Measurements from ENCODE around the gene DGLUCY. TPM values are rescaled to one million over a fixed set of nuclear protein-coding genes. Genes with fewer than 3 reads are reported as not detected.

DGLUCY gene
- total RNA-seq, 4 donors from 2014 or later: 47.1 to 145 (median 102) TPM

DNA sequence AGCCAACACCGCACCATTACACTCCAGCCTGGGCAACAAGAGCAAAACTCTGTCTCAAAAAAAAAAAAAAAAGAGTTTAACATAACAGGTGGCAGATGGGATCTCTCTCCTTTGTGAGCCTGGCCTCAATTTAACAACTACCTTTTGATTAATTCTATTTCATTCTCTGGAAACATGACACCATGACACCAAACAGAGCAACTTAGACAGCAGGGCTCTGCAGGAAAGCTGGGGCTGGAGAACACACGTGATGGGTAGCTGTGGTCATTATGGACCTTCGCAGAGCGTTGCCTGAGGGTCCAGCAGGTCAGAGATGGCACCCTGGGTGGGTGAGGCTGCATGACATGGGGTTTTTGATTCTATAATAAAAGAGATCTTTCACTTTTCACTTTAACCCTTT lies 1.7 kb upstream of the DGLUCY start:
- TF ChIP-seq POLR2A (IDR thresholded peaks at IDR 0.05): no peak
- TF ChIP-seq, protein P1, sequence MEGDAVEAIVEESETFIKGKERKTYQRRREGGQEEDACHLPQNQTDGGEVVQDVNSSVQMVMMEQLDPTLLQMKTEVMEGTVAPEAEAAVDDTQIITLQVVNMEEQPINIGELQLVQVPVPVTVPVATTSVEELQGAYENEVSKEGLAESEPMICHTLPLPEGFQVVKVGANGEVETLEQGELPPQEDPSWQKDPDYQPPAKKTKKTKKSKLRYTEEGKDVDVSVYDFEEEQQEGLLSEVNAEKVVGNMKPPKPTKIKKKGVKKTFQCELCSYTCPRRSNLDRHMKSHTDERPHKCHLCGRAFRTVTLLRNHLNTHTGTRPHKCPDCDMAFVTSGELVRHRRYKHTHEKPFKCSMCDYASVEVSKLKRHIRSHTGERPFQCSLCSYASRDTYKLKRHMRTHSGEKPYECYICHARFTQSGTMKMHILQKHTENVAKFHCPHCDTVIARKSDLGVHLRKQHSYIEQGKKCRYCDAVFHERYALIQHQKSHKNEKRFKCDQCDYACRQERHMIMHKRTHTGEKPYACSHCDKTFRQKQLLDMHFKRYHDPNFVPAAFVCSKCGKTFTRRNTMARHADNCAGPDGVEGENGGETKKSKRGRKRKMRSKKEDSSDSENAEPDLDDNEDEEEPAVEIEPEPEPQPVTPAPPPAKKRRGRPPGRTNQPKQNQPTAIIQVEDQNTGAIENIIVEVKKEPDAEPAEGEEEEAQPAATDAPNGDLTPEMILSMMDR (IDR thresholded peaks at IDR 0.05): no peak
- Histone ChIP-seq H3K36me3 (no peaks in the 10 kb centered on the region), H3K9me3 (no peaks in the 10 kb centered on the region), H3K4me1 (peaks cover 5 to 38% (median 9%) of the 10 kb centered on the region in 4 donors), H3K4me3 (no peak overlapping the region), H3K27ac (peak overlapping the region in 1 of 4 donors; percentile 28), H3K27me3 (no peaks in the 10 kb centered on the region)
- no peak for DNase-seq

DNA sequence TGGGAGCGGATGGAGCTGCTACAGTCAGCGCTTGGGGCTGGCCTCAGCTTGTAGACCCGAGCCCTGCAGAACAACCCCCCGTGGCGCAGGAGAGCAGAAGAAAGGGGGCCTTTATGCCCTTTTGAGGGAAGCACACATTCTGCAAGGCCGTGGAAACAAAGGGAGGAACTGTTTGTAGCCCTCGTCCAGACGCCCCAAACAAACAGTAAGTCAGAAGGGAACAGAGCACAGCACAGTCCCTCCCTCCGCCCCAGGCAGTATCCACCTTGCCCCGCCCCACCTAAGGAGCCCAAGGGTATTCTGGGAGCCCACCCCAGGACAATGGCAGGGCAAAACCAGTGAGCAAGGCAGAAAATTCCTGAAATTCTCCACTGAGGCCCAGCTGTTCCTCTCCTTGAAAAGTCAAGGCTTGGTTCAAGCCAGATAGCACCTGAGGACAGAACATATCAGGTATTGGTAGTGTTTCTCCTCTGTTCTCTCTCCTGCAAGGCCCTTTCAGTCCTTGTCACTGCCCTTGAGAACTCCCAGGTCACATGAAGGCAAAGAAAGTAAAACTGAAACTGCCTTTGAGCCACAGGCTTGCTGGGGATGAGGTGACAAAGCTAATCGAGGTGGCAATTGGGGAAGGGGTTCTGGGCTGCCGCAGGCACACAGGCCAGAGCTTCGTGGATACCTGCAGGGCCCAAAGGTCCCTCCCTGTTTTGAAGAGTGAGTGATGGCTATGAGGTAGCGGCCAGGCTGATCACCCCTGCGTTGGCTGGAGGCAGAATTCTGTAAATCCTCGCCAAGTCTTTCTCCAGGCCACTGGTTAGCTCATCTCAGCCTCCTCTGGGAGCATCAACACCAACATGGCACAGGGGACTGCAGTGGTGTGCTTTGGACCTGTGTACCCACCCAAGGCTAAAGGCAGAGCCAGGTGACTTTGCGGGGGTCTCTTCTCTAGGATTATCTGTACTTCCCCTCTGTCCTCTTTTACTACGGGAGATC lies 499 bp downstream of the DGLUCY start:
- peaks cover 5 to 50% (median 10%) of the 10 kb centered on the region in 4 donors for H3K4me1 ChIP-seq

DNA sequence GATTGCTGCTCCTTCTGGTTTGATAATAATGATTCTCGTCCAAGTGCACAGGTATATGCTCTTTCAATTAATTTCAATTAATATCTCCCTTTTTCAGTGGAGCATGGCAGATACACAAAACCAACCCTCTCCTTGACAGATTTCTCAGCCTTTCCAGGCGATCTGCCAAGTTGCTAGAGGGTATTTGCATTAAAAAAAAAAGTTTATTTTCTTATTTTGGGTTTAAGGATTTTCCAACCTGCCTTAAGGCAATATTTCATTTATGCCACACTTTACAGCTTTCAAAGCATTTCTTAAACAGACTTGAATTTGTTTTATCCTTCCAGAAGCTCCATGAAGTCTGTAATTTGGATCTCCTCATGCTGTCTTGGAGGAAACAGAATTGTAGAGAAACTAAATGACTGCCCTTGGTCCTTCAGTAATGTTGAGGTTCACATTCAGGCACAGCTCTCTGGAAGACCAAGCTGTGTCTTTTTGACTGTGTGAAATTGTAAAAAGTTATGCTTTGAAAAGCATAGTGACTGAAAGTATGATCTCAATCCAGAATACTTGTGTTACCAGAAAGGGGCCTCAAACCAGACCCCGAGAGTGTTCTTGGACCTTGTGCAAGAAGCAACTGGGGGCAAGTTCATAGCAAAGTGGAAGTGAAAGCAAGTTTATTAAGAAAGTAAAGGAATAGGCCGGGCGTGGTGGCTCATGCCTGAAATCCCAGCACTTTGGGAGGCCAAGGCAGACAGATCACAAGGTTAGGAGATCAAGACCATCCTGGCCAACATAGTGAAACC lies 2.3 kb downstream of the DGLUCY start:
- Histone ChIP-seq H3K4me1 (peaks cover 5 to 61% (median 11%) of the 10 kb centered on the region in 4 donors), H3K27me3 (no peaks in the 10 kb centered on the region), H3K4me3 (peak overlapping the region; percentile 42 to 64 (median 58)), H3K36me3 (no peaks in the 10 kb centered on the region), H3K9me3 (no peaks in the 10 kb centered on the region), H3K27ac (peak overlapping the region; percentile 83 to 99 (median 96))
- TF ChIP-seq POLR2A (IDR thresholded peaks at IDR 0.05): no peak
- TF ChIP-seq, protein P1 (IDR thresholded peaks at IDR 0.05): no peak
- peak in 1 of 3 donors; percentile 20 for DNase-seq

More for the DNA sequence above, 499 bp downstream of the DGLUCY start:
- Histone ChIP-seq H3K4me3 (peak overlapping the region; percentile 42 to 64 (median 58)), H3K27me3 (no peaks in the 10 kb centered on the region), H3K36me3 (no peaks in the 10 kb centered on the region), H3K9me3 (no peaks in the 10 kb centered on the region), H3K27ac (peak overlapping the region; percentile 83 to 99 (median 96))
- TF ChIP-seq, protein P1 (IDR thresholded peaks at IDR 0.05): no peak
- peak; percentile 64 to 75 for TF ChIP-seq POLR2A (IDR thresholded peaks at IDR 0.05)
- DNase-seq: peak; percentile 77 to 86 (median 84)

DNA sequence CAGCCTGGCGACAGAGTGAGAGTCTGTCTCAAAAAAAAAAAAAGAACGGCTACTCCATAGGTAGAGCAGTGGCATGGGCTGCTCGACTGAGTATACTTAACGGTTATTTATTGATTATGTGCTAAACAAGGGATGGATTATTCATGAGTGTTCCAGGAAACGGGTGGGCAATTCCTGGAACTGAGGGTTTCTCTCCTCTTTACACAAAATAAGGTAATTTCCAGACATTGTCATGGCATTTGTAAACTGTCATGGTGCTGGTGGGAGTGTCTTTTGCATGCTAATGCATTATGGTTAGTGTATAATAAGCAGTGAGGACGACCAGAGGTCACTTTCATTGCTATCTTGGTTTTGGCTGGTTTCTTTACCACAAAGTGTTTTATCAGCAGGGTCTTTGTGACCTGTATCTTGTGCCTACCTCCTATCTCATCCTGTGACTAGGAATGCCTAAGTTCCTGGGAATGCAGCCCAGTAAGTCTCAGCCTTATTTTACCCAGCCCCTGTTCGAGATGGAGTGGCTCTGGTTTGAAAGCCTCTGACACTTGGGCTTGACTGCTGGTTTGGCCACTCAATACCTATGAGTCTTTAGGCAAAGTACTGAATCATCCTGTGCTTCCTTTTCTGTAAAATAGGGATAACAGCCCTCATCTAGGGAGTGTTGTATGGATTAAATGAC lies 3.2 kb downstream of the DGLUCY start:
- no peak for TF ChIP-seq POLR2A (IDR thresholded peaks at IDR 0.05)
- TF ChIP-seq, protein P1 (IDR thresholded peaks at IDR 0.05): no peak
- peak overlapping the region; percentile 83 to 99 (median 96) for H3K27ac ChIP-seq
- no peaks in the 10 kb centered on the region for H3K9me3 ChIP-seq
- peaks cover 5 to 61% (median 11%) of the 10 kb centered on the region in 4 donors for H3K4me1 ChIP-seq
- no peaks in the 10 kb centered on the region for H3K36me3 ChIP-seq
- no peaks in the 10 kb centered on the region for H3K27me3 ChIP-seq
- DNase-seq: no peak
- H3K4me3 ChIP-seq: peak overlapping the region in 1 of 4 donors; percentile 54

DNA sequence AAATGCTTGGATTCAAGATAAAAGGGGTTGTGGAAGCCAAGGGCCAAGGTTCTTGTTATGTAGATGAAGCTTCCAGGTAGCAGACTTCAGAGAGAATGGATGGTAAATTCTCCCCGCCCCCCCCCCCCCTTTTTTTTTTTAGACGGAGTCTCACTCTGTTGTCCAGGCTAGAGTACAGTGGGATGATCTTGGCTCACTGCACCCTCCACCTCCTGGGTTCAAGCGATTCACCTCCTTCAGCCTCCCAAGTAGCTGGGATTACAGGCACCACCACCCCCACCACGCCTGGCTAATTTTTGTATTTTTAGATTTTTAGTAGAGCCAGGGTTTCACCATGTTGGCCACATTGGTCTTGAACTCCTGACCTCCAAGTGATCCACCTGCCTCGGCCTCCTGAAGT lies 4.1 kb downstream of the DGLUCY start:
- Histone ChIP-seq H3K4me1 (peaks cover 5 to 61% (median 11%) of the 10 kb centered on the region in 4 donors), H3K27me3 (no peaks in the 10 kb centered on the region), H3K36me3 (no peaks in the 10 kb centered on the region)

More for the DNA sequence above, 4.1 kb downstream of the DGLUCY start:
- DNase-seq: no peak
- Histone ChIP-seq H3K9me3 (no peaks in the 10 kb centered on the region), H3K27ac (no peak overlapping the region), H3K4me3 (no peak overlapping the region)
- TF ChIP-seq POLR2A (IDR thresholded peaks at IDR 0.05): no peak
- TF ChIP-seq, protein P1 (IDR thresholded peaks at IDR 0.05): no peak

Measured in Peyer's patch (tissue), 4 donors.